Kidney (tissue), 14 donors: Measurements from ENCODE around the gene FBXL2. TPM values are rescaled to one million over a fixed set of nuclear protein-coding genes. Genes with fewer than 3 reads are reported as not detected.

Experiments used
- DNase-seq, 5 donors: peaks; one replicate each; pipeline ENCODE4 v3.0.0-alpha.2; 2013 to 2020
- FAIRE-seq: peaks from 2 replicates; lab custom pipeline; 2012; peaks lifted over from hg19 to GRCh38; lab: Jason Lieb, UNC
- H3K27ac ChIP-seq, 2 donors: one replicate each; pipeline ENCODE4 v1.7.0; 2013; ENCODE audit warnings: low read depth in 2 of 2, low read length in 2 of 2, inconsistent platforms in 1 of 2
- H3K27me3 ChIP-seq: one replicate; pipeline ENCODE4 v1.7.1; 2013; ENCODE audit warnings: low read length, inconsistent platforms; ENCODE audit not compliant: control insufficient read depth, insufficient read depth
- H3K36me3 ChIP-seq, 3 donors: one replicate each; pipeline versions ENCODE4 v1.7.0 to v1.7.1; 2013; ENCODE audit warnings: low read length in 3 of 3, control low read depth in 1 of 3, inconsistent platforms in 1 of 3; ENCODE audit not compliant: insufficient read depth in 3 of 3, control insufficient read depth in 2 of 3
- H3K4me1 ChIP-seq, 3 donors: one replicate each; pipeline versions ENCODE4 v1.7.0 to v1.7.1; 2013; ENCODE audit warnings: low read length in 3 of 3, inconsistent platforms in 1 of 3, low read depth in 1 of 3; ENCODE audit not compliant: control insufficient read depth in 2 of 3, insufficient read depth in 2 of 3
- H3K4me3 ChIP-seq, 3 donors: one replicate each; pipeline versions ENCODE4 v1.7.0 to v1.8.1; 2013; ENCODE audit warnings: low read length in 3 of 3, control low read depth in 1 of 3, inconsistent platforms in 1 of 3
- H3K9ac ChIP-seq, 3 donors: one replicate each; pipeline versions ENCODE4 v1.7.0 to v1.7.1; 2013; ENCODE audit warnings: low read length in 3 of 3, control low read depth in 1 of 3, inconsistent platforms in 1 of 3
- H3K9me3 ChIP-seq, 3 donors: one replicate each; pipeline versions ENCODE4 v1.7.0 to v1.7.1; 2013; ENCODE audit warnings: low read length in 3 of 3, control low read depth in 1 of 3, inconsistent platforms in 1 of 3; ENCODE audit not compliant: control insufficient read depth in 2 of 3, insufficient read depth in 1 of 3
- CTCF ChIP-seq: IDR thresholded peaks from 3 replicates; pipeline ENCODE4 v1.5.1; 2012; ENCODE audit warnings: mild to moderate bottlenecking, moderate library complexity, borderline replicate concordance; ENCODE audit not compliant: insufficient read depth; ENCODE audit errors: extremely low read depth
- intact Hi-C: fragments of 100-400 bp; cut with DNase I; formaldehyde crosslinking; loops from one replicate; pipeline ENCODE4 v1.11.1; 2022
- polyA plus RNA-seq: library from polyadenylated mRNA; stranded (reverse); fragments of 350-450 nt; fragmentation: Illumina TruSeq; extraction: RNeasy Lipid Tissue Mini Kit (QIAGEN cat#74804); gene quantifications from one replicate; pipeline ENCODE4 v1.2.3, GENCODE V29; 2014; ENCODE audit warnings: low read depth, low replicate concordance; ENCODE audit not compliant: insufficient read depth
- total RNA-seq: library from RNA; stranded (reverse); fragmentation: NEBNext Ultra II Directional; extraction: Animal tissue kit (Norgen Biotek cat#: 25700); gene quantifications from one replicate; pipeline ENCODE4 v1.2.1, GENCODE V29; 2021
- donor health status: control.
- donor health status: control.
- donor health status: control.
- donor health status: control.
- donor health status: control.
- donor health status: DM: yes; HTN: yes; CAD: no.
- donor health status: Normal renal cell carcinoma (clear cell type).

Gene FBXL2
- total and polyA plus RNA-seq, 2 donors from 2014 or later: 10.8 to 18.3 TPM

- no peak for TF ChIP-seq CTCF
- intact Hi-C loops: no loop called here
- H3K9ac ChIP-seq: no peak overlapping the region
- H3K9me3 ChIP-seq: no peaks in the 10 kb centered on the region
- FAIRE-seq (no peak), DNase-seq (no peak)
- no peaks in the 10 kb centered on the region for H3K27me3 ChIP-seq
- H3K36me3 ChIP-seq: peaks cover 7 to 52% (median 41%) of the 10 kb centered on the region in 3 donors
- H3K4me3 ChIP-seq: no peak overlapping the region
- no peak overlapping the region for H3K27ac ChIP-seq
- no peaks in the 10 kb centered on the region for H3K4me1 ChIP-seq
Observed at GRCh38 chr3:33392144-33392543, 114.9 kb downstream of the FBXL2 start.

DNA sequence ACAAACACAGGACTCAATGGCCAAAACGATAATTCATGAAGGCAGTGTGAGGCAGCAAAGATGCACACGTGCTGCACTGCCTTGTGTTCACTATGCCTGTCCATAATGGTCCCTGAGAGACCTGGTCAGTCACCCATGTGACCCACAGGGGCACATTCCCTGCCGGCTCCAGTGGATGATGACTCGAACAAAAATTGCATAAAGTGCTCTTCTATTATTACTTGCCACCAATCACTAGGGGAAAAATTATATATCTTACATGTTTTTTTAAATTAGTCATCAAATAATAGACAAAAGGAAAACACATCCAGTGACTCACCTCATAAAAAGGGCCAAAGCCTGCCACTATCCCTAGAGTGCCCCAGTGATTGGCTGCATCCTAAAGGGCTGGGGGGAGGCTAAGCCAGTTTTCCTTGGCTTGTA lies 115.5 kb downstream of the FBXL2 start:
- Histone ChIP-seq H3K36me3 (peaks cover 7 to 57% (median 40%) of the 10 kb centered on the region in 3 donors), H3K27ac (no peak overlapping the region), H3K9me3 (no peaks in the 10 kb centered on the region), H3K4me1 (no peaks in the 10 kb centered on the region), H3K4me3 (no peak overlapping the region), H3K9ac (no peak overlapping the region), H3K27me3 (no peaks in the 10 kb centered on the region)
- intact Hi-C loops: no loop called here
- no peak for TF ChIP-seq CTCF
- DNase-seq (no peak), FAIRE-seq (no peak)

- H3K9me3 ChIP-seq: no peaks in the 10 kb centered on the region
- H3K4me1 ChIP-seq: no peaks in the 10 kb centered on the region
- H3K9ac ChIP-seq: no peak overlapping the region
- peaks cover 7 to 69% (median 48%) of the 10 kb centered on the region in 3 donors for H3K36me3 ChIP-seq
- no peak overlapping the region for H3K27ac ChIP-seq
- FAIRE-seq (no peak), DNase-seq (no peak)
- intact Hi-C loops: no loop called here
- H3K27me3 ChIP-seq: no peaks in the 10 kb centered on the region
- no peak for TF ChIP-seq CTCF
- no peak overlapping the region for H3K4me3 ChIP-seq
Observed at GRCh38 chr3:33394403-33395054, 117.3 kb downstream of the FBXL2 start.

DNA sequence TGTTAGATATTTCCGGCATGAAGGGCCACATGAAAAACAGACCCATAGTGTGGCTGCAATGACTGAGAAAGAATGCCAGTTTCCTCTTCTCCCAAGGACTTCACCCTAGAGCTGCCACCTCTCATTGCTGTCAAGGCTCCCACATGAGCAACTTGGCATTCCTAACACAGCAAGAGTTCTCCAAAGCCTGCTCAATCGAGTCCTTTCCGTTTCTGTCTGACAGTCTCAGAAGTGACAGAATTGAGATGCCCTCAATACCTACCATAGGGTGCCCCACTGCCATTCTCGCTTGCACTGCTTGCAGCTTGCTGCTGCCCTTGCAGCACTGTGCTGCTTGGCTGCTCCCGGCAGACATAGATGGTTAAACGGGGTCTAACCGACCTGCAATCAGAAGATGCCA lies 118.7 kb downstream of the FBXL2 start:
- Histone ChIP-seq H3K27ac (no peak overlapping the region), H3K9ac (no peak overlapping the region), H3K4me3 (no peak overlapping the region), H3K27me3 (no peaks in the 10 kb centered on the region), H3K4me1 (no peaks in the 10 kb centered on the region), H3K36me3 (peaks cover 9 to 64% (median 43%) of the 10 kb centered on the region in 3 donors), H3K9me3 (no peaks in the 10 kb centered on the region)
- intact Hi-C loops: no loop called here
- DNase-seq (no peak), FAIRE-seq (no peak)
- no peak for TF ChIP-seq CTCF
